Bronchial smooth muscle cell (primary cell): ENCODE measurements around the gene TXN2. TPM values are rescaled to one million over a fixed set of nuclear protein-coding genes. Genes with fewer than 3 reads are reported as not detected.

ENCODE experiments used
- total RNA-seq: library from RNA; depleted of rRNA; stranded (reverse); fragments of >200 nt; gene quantifications from 2 replicates; pipeline ENCODE4 v1.2.1, GENCODE V29; 2014

TXN2 gene
- total RNA-seq, result 27.3 and 29.4 TPM in 2 replicates

GRCh38 chr22:36481393-36482168 is at the start of gene TXN2:
TXN2 (minus strand) TSS chr22:36481640; CDS start chr22:36480837, 803 bp downstream.

GRCh38 chr22:36528795-36529751 is 47.6 kb upstream of the TXN2 start, which contains the start of gene EIF3D:
EIF3D (minus strand) TSS chr22:36529166; CDS start chr22:36526121, 3,045 bp downstream.

GRCh38 chr22:36506637-36507517 is 25.4 kb upstream of the TXN2 start, which contains the start of gene FOXRED2:
FOXRED2 (minus strand) TSS chr22:36507040; CDS start chr22:36506422, 618 bp downstream.

Other genes starting within 250 kb of the TXN2 start
- 40.8 and 60.3 TPM in 2 replicates for gene APOL2, start 242.1 kb downstream of the TXN2 start, total RNA-seq
- 38.6 and 57.1 TPM in 2 replicates for gene APOL1, start 228.5 kb downstream of the TXN2 start, total RNA-seq
- gene MYH9, start 93.7 kb downstream of the TXN2 start, total RNA-seq, result 397 and 461 TPM in 2 replicates
- 3.9 and 5.2 TPM in 2 replicates for gene FOXRED2, start 25.4 kb upstream of the TXN2 start, total RNA-seq
- gene EIF3D, start 47.5 kb upstream of the TXN2 start, total RNA-seq, result 373 and 594 TPM in 2 replicates
- 0.17 TPM in 1 of 2 replicates, not detected in the other for gene CACNG2, start 222.1 kb upstream of the TXN2 start, total RNA-seq